ENCODE data around the gene ANKMY1. TPM values are rescaled to one million over a fixed set of nuclear protein-coding genes. Genes with fewer than 3 reads are reported as not detected.
"Not testable (repeated sequence)": the region's sequence is repeated elsewhere in the genome, so short reads cannot be mapped to it uniquely, and the experiment has no call there.

Gene ANKMY1
- total and polyA plus RNA-seq, 2 experiments from 2014 or later, result 2.3 to 8.9 TPM

DNA sequence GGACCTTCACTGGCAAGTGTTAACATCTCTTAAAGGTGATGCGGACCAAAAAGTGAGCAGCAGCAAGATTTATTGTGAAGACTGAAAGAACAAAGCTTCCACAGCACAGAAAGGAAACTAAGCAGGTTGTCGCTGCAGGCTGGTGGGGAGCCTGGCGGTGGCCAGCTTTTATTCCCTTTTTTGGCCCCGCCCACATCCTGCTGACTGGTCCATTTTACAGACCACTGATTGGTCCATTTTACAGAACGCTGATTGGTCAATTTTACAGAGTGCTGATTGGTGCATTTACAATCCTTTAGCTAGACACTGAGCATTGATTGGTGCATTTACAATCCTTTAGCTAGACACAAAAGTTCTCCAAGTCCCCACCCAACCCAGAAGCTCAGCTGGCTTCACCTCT lies 35.9 kb downstream of the ANKMY1 start:
- Mint-ChIP-seq H3K4me1 (peaks cover 19% of the 10 kb centered on the region), H3K36me3 (ENCODE audit: low read depth) (peaks cover 45% of the 10 kb centered on the region), H3K27me3 (ENCODE audit: insufficient read depth, low read depth, poor library complexity) (peaks cover 24% of the 10 kb centered on the region), H3K9me3 (peaks cover 47% of the 10 kb centered on the region)
- not testable (repeated sequence) for H3K79me2 ChIP-seq (replicated peaks; ENCODE audit: insufficient read depth); H3K4me3 Mint-ChIP-seq; H3K27ac ChIP-seq (ENCODE audit: low read depth); H3K36me3 ChIP-seq (ENCODE audit: insufficient read depth); H3K4me1 ChIP-seq (ENCODE audit: insufficient read depth); H3K27ac Mint-ChIP-seq; H2AFZ ChIP-seq; H3K4me2 ChIP-seq; H4K20me1 ChIP-seq (replicated peaks; ENCODE audit: insufficient read depth); H3F3A ChIP-seq (replicated peaks; ENCODE audit: low read depth); DNase-seq (ENCODE audit: low spot score); ATAC-seq; H3K4me3 ChIP-seq; H3K9me2 ChIP-seq (ENCODE audit: insufficient read depth)
- peaks cover 17% of the 10 kb centered on the region for H3K27me3 ChIP-seq (ENCODE audit: insufficient read depth)

DNA sequence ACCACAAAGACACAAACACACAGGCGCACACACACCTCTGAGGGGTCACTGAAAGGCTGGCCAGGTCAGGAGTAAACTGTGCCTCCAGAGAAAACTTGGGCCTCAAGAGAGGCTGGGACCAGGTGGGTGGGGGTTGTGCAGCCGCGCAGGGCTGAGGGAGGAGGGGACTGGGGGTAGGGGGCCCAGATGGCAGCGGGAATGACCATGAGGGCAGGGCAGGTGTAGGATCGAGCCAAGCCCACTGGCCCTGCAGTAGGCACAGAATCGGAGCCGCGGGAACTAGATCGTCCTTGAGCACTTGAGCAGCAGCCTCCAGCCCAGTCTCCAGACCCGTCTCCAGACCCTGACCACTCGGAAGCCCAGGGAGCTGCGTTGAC lies 36.8 kb downstream of the ANKMY1 start:
- peaks cover 19% of the 10 kb centered on the region for H3K4me1 Mint-ChIP-seq

More for the DNA sequence above, 36.8 kb downstream of the ANKMY1 start:
- no peaks in the 10 kb centered on the region for H3K9me2 ChIP-seq (ENCODE audit: insufficient read depth)
- TF ChIP-seq EZH2 (IDR thresholded peaks at IDR 0.05; ENCODE audit: low read depth, unreplicated experiment), result no peak
- no peak for TF ChIP-seq ZNF114 (CRISPR knock-in tag; IDR thresholded peaks at IDR 0.05)
- no peak for TF ChIP-seq EZH2phosphoT487 (IDR thresholded peaks at IDR 0.05; ENCODE audit: unreplicated experiment)
- TF ChIP-seq POLR2AphosphoS5 (IDR thresholded peaks at IDR 0.05; ENCODE audit: low read depth), result no peak
- TF ChIP-seq CREB1 (CRISPR knock-in tag; IDR thresholded peaks at IDR 0.05; ENCODE audit: low read depth), result no peak
- no peak for TF ChIP-seq JUNB (IDR thresholded peaks at IDR 0.05; ENCODE audit: unreplicated experiment)
- TF ChIP-seq, protein P1, sequence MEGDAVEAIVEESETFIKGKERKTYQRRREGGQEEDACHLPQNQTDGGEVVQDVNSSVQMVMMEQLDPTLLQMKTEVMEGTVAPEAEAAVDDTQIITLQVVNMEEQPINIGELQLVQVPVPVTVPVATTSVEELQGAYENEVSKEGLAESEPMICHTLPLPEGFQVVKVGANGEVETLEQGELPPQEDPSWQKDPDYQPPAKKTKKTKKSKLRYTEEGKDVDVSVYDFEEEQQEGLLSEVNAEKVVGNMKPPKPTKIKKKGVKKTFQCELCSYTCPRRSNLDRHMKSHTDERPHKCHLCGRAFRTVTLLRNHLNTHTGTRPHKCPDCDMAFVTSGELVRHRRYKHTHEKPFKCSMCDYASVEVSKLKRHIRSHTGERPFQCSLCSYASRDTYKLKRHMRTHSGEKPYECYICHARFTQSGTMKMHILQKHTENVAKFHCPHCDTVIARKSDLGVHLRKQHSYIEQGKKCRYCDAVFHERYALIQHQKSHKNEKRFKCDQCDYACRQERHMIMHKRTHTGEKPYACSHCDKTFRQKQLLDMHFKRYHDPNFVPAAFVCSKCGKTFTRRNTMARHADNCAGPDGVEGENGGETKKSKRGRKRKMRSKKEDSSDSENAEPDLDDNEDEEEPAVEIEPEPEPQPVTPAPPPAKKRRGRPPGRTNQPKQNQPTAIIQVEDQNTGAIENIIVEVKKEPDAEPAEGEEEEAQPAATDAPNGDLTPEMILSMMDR (conservative IDR thresholded peaks at IDR 0.05; ENCODE audit: low read depth in 2 of 2), result no peak
- TF ChIP-seq ZNF331 (CRISPR knock-in tag; IDR thresholded peaks at IDR 0.05; ENCODE audit: low read depth), result no peak
- TF ChIP-seq, protein P2, sequence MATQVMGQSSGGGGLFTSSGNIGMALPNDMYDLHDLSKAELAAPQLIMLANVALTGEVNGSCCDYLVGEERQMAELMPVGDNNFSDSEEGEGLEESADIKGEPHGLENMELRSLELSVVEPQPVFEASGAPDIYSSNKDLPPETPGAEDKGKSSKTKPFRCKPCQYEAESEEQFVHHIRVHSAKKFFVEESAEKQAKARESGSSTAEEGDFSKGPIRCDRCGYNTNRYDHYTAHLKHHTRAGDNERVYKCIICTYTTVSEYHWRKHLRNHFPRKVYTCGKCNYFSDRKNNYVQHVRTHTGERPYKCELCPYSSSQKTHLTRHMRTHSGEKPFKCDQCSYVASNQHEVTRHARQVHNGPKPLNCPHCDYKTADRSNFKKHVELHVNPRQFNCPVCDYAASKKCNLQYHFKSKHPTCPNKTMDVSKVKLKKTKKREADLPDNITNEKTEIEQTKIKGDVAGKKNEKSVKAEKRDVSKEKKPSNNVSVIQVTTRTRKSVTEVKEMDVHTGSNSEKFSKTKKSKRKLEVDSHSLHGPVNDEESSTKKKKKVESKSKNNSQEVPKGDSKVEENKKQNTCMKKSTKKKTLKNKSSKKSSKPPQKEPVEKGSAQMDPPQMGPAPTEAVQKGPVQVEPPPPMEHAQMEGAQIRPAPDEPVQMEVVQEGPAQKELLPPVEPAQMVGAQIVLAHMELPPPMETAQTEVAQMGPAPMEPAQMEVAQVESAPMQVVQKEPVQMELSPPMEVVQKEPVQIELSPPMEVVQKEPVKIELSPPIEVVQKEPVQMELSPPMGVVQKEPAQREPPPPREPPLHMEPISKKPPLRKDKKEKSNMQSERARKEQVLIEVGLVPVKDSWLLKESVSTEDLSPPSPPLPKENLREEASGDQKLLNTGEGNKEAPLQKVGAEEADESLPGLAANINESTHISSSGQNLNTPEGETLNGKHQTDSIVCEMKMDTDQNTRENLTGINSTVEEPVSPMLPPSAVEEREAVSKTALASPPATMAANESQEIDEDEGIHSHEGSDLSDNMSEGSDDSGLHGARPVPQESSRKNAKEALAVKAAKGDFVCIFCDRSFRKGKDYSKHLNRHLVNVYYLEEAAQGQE (IDR thresholded peaks at IDR 0.05; ENCODE audit: unreplicated experiment), result no peak
- TF ChIP-seq STAT1 (IDR thresholded peaks at IDR 0.05; ENCODE audit: unreplicated experiment), result no peak
- TF ChIP-seq, protein P3, sequence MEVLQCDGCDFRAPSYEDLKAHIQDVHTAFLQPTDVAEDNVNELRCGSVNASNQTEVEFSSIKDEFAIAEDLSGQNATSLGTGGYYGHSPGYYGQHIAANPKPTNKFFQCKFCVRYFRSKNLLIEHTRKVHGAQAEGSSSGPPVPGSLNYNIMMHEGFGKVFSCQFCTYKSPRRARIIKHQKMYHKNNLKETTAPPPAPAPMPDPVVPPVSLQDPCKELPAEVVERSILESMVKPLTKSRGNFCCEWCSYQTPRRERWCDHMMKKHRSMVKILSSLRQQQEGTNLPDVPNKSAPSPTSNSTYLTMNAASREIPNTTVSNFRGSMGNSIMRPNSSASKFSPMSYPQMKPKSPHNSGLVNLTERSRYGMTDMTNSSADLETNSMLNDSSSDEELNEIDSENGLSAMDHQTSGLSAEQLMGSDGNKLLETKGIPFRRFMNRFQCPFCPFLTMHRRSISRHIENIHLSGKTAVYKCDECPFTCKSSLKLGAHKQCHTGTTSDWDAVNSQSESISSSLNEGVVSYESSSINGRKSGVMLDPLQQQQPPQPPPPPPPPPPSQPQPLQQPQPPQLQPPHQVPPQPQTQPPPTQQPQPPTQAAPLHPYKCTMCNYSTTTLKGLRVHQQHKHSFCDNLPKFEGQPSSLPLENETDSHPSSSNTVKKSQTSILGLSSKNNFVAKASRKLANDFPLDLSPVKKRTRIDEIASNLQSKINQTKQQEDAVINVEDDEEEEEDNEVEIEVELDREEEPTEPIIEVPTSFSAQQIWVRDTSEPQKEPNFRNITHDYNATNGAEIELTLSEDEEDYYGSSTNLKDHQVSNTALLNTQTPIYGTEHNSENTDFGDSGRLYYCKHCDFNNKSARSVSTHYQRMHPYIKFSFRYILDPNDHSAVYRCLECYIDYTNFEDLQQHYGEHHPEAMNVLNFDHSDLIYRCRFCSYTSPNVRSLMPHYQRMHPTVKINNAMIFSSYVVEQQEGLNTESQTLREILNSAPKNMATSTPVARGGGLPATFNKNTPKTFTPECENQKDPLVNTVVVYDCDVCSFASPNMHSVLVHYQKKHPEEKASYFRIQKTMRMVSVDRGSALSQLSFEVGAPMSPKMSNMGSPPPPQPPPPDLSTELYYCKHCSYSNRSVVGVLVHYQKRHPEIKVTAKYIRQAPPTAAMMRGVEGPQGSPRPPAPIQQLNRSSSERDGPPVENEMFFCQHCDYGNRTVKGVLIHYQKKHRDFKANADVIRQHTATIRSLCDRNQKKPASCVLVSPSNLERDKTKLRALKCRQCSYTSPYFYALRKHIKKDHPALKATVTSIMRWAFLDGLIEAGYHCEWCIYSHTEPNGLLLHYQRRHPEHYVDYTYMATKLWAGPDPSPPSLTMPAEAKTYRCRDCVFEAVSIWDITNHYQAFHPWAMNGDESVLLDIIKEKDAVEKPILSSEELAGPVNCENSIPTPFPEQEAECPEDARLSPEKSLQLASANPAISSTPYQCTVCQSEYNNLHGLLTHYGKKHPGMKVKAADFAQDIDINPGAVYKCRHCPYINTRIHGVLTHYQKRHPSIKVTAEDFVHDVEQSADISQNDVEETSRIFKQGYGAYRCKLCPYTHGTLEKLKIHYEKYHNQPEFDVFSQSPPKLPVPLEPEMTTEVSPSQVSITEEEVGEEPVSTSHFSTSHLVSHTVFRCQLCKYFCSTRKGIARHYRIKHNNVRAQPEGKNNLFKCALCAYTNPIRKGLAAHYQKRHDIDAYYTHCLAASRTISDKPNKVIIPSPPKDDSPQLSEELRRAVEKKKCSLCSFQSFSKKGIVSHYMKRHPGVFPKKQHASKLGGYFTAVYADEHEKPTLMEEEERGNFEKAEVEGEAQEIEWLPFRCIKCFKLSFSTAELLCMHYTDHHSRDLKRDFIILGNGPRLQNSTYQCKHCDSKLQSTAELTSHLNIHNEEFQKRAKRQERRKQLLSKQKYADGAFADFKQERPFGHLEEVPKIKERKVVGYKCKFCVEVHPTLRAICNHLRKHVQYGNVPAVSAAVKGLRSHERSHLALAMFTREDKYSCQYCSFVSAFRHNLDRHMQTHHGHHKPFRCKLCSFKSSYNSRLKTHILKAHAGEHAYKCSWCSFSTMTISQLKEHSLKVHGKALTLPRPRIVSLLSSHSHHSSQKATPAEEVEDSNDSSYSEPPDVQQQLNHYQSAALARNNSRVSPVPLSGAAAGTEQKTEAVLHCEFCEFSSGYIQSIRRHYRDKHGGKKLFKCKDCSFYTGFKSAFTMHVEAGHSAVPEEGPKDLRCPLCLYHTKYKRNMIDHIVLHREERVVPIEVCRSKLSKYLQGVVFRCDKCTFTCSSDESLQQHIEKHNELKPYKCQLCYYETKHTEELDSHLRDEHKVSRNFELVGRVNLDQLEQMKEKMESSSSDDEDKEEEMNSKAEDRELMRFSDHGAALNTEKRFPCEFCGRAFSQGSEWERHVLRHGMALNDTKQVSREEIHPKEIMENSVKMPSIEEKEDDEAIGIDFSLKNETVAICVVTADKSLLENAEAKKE (CRISPR knock-in tag; IDR thresholded peaks at IDR 0.05), result no peak
- no peaks in the 10 kb centered on the region for H3K79me2 ChIP-seq (replicated peaks; ENCODE audit: insufficient read depth)
- H3K4me1 ChIP-seq (ENCODE audit: insufficient read depth), result peaks cover 7% of the 10 kb centered on the region
- H3K4me3 ChIP-seq, result no peak overlapping the region
- ATAC-seq, result no peak
- Mint-ChIP-seq H3K4me3 (peak overlapping the region; percentile 72), H3K27ac (no peak overlapping the region), H3K9me3 (peaks cover 39% of the 10 kb centered on the region), H3K36me3 (ENCODE audit: low read depth) (peaks cover 39% of the 10 kb centered on the region), H3K27me3 (ENCODE audit: insufficient read depth, low read depth, poor library complexity) (peaks cover 24% of the 10 kb centered on the region)
- H3K27ac ChIP-seq (ENCODE audit: low read depth), result no peak overlapping the region
- peak; percentile 12 for DNase-seq (ENCODE audit: low spot score)
- H3K36me3 ChIP-seq (ENCODE audit: insufficient read depth), result no peaks in the 10 kb centered on the region
- peak overlapping the region; percentile 86; the same call in 1 of the 2 replicates for H3K4me2 ChIP-seq
- H2AFZ ChIP-seq, result no peak overlapping the region
- H3K27me3 ChIP-seq (ENCODE audit: insufficient read depth), result peaks cover 17% of the 10 kb centered on the region
- no peaks in the 10 kb centered on the region for H4K20me1 ChIP-seq (replicated peaks; ENCODE audit: insufficient read depth)
- H3F3A ChIP-seq (replicated peaks; ENCODE audit: low read depth), result no peaks in the 10 kb centered on the region
